ENCODE results near the gene ALKBH8.
"Not testable (repeated sequence)": the region's sequence is repeated elsewhere in the genome, so short reads cannot be mapped to it uniquely, and the experiment has no call there.

Gene ALKBH8

GRCh38 chr11:107505647-107506225 lies 59.8 kb downstream of the ALKBH8 start:
- no peak for FAIRE-seq
- no peak for DNase-seq (ENCODE audit: low spot score)

- DNase-seq (ENCODE audit: low spot score) (no peak), FAIRE-seq (no peak)
Measured at GRCh38 chr11:107504981-107505380, 60.6 kb downstream of the ALKBH8 start.

DNA sequence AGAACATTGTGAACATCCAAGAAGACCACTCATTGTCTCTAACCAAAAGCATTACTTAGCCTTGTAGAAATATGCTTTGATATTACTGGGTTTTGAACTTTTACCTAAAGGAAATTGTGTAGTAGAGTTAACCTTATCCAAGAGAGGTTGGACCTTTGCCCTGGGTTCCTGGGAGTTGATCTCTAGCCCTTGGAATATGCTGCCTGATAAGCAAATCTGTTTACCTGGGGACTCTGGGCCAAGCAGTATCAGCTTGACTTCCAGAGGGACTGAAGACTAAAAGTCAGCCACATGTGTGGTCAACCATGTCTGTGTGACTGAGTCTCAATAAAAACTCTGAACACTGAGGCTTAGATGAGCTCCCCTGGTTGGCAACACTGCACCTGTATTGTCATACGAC lies 63.8 kb downstream of the ALKBH8 start:
- DNase-seq (ENCODE audit: low spot score) (no peak), FAIRE-seq (no peak)

DNA sequence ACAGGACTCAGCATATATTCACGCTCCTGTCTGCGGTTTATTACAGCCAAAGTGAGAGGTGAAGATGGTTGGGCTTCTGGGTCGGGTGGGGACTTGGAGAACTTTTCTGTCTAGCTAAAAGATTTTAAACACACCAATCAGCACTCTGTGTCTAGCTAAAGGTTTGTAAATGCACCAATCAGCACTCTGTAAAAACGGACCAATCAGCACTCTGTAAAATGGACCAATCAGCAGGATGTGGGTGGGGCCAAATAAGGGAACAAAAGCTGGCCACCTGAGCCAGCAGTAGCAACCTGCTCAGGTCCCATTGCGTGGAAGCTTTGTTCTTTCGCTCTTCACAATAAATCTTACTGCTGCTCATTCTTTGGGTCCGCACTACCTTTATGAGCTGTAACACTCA lies 68.2 kb downstream of the ALKBH8 start:
- DNase-seq (ENCODE audit: low spot score); FAIRE-seq: not testable (repeated sequence)

- peak; percentile 23 for DNase-seq (ENCODE audit: low spot score)
- FAIRE-seq: no peak
Measured at GRCh38 chr11:107496011-107496410, 69.5 kb downstream of the ALKBH8 start.

DNA sequence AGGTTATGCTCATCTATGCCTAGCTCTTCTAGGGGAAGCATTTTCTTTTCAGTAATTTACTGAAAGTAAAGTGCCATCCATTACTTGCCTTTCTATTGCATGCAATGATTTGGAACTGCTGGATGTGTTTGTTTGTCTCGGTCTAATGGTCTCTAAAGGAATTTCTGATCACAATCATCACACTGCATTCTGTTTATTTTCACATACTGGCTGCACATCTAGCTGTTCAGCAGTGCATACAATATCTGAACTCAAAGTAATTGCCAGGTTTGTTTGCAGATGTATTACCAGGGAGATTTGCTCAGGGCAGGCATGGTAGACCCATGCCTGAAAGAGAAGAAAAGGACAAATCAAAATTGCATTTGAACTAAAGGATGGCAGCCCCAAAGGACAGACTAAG lies 71.5 kb downstream of the ALKBH8 start:
- no peak for DNase-seq (ENCODE audit: low spot score)
- FAIRE-seq: peak; percentile 37

- peak; percentile 50 for DNase-seq (ENCODE audit: low spot score)
- no peak for FAIRE-seq
Measured at GRCh38 chr11:107493117-107493516, 72.4 kb downstream of the ALKBH8 start.

- FAIRE-seq (no peak), DNase-seq (ENCODE audit: low spot score) (no peak)
Measured at GRCh38 chr11:107490836-107491235, 74.7 kb downstream of the ALKBH8 start.

DNA sequence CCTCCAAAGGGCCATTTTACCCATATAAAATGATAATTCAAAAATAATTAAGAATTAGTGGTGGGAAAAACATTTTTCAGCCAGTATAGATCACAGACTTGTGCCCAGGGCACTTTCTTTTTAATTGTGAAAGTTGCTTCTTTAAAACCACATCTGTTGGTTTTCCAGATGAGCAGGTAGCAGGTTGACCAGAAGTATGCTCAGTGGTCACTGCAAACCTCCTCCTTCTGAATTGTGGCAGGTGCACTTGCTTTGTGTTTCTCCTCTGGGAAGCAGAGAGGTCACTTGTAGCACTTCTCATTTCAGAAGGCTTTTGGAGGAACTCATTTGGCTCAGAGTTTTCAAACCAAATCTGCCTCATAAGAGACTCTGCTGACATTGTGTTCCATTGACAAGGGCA lies 83.3 kb downstream of the ALKBH8 start:
- no peak for FAIRE-seq
- no peak for DNase-seq (ENCODE audit: low spot score)

DNA sequence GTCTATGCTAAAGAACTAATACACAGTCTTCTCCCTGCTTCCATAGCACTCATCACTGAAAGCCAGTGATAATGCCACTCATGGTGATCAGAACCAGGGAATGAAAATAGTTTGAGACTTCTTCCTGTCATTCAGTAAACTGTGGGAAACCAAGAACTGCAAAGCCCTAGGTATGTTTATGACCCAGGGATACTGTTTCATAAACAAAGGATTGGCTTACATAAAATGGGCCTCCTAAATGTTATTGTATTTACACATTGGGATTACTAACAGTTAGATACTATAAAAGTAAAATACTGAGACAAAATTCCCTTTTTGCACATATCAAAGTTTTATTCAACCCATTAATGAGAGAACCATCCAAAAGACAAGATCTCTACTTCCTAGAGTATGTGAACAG lies 86.6 kb downstream of the ALKBH8 start:
- FAIRE-seq (no peak), DNase-seq (ENCODE audit: low spot score) (no peak)

DNA sequence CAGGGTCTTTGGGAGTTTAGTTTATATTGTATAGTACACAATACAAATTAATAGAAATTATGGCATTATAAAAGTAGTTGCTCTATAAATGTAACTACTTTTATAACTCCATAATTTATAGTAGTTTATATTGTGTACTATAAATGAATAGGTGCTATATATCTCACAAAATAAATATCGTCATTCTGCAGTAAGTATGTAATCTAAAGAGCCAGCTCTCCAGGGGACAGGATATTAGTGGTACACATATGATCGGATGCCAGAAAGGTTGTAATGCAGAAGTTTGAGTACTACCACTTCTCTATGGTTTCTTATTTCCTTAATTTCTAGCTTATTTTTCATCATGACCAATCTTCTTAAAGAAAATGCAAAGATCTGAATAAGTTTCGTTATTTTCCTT lies 87.7 kb downstream of the ALKBH8 start:
- DNase-seq (ENCODE audit: low spot score) (no peak), FAIRE-seq (no peak)

- FAIRE-seq: no peak
Measured at GRCh38 chr11:107473792-107474191, 91.7 kb downstream of the ALKBH8 start.

DNA sequence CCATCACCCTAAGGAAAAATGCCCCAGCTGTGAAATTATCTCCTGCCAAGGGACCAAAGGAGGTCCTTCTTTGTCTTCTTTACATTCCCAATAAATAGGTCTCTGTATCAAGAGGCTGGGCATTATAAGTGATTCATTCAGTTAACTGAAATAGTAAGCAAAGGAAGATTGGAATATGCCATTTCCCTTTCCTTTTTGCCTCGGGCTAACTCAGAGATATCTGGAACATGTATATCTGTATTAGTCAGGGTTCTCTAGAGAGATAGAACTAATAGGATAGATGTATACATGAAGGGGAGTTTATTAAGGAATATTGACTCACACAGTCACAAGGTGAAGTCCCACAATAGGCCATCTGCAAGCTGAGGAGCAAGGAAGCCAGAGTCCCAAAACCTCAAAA lies 92.6 kb downstream of the ALKBH8 start:
- no peak for DNase-seq (ENCODE audit: low spot score)
- no peak for FAIRE-seq

More at GRCh38 chr11:107473792-107474191, 91.7 kb downstream of the ALKBH8 start:
- no peak for DNase-seq (ENCODE audit: low spot score)

DNA sequence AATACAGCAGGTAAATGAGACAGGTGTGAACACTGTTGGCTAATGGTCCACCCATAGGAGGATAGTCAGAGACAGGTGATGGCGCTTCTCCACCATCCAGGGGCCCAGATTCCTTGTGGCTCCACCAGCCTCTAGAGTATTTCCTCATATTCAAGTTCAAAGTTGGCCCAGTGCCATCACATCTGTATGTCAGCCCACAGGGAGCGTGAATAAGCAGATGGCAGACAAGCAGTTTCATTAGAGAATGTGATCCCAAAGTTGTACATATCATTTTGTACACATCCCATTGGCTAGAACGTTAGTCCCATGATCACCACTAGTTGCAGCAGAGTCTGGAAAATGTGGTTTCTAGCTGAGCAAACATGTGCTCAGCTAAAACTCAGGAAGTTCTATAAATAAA lies 96.9 kb downstream of the ALKBH8 start:
- no peak for FAIRE-seq
- DNase-seq (ENCODE audit: low spot score): no peak

DNA sequence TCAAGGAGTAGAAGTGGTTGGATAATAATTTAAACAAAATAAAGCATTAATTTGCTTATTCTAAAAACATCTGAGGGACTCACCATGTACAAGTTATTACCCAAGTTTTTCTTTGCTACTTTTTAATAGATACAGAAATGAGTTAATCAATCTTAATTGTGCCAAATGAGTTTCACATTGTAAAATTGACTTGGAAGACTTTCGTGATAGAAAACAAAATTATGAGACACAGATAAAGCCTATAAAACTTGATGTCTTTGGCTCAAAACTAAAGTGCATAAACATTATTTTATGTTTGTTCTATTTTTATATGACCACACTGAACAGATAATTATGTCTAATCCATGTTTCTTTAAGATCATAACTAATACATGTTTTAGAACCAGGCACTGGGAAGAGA lies 97.8 kb downstream of the ALKBH8 start:
- no peak for DNase-seq (ENCODE audit: low spot score)
- no peak for FAIRE-seq

GRCh38 chr11:107466275-107466866 lies 99.2 kb downstream of the ALKBH8 start:
- FAIRE-seq; DNase-seq (ENCODE audit: low spot score): not testable (repeated sequence)

GRCh38 chr11:107457558-107458271 lies 107.8 kb downstream of the ALKBH8 start, which contains the start of gene CWF19L2:
CWF19L2 (minus strand) TSS chr11:107457825; CDS start chr11:107457816, 9 bp downstream.
- FAIRE-seq (peak; percentile 23), DNase-seq (ENCODE audit: low spot score) (peak; percentile 94)

- no peak for FAIRE-seq
- DNase-seq (ENCODE audit: low spot score): peak; percentile 12
Measured at GRCh38 chr11:107457205-107457557, 108.4 kb downstream of the ALKBH8 start.

DNA sequence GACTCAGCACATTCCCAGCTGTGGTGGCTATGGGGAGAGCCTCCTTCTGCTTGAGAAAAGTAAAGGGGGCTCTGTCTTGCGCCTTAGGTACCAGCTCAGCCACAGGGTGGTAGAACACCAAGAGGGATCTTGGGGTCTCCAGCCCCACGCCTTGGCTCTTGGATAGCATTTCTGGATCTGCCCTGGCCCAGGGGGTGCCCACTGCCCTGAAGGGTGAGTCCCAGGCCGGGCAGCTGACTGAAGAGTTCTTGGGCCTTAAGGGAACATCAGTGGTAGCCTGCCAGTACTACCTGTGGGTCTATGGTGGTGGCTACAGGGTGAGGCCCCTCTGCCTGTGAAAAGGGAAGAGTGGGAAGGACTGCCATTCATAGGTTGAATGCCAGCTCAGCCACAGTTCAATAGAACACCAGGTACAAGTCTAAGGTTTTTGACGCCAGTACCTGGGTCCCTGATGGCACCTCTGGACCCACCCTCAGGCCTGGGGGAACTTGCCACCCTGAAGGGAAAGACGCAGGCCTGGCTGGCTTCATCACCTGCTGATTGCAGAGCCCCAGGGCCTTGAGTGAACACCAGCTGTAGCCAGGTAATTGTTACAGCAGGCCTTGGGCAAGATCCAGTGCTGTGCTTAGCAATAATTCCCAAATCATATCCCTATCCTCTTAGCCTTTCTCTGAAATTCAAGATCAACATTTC lies 111.8 kb downstream of the ALKBH8 start:
- no peak for DNase-seq (ENCODE audit: low spot score)
- FAIRE-seq: no peak
